ENCODE data around the gene RTTN. TPM values are rescaled to one million over a fixed set of nuclear protein-coding genes. Genes with fewer than 3 reads are reported as not detected.
"Not testable (repeated sequence)": the region's sequence is repeated elsewhere in the genome, so short reads cannot be mapped to it uniquely, and the experiment has no call there.

RTTN gene
- total RNA-seq, 1 experiment from 2014 or later, result 18.2 TPM

GRCh38 chr18:70149616-70150301 lies 55.7 kb downstream of the RTTN start:
- no peak for DNase-seq (ENCODE audit: low read depth)

GRCh38 chr18:70149156-70149555 lies 56.3 kb downstream of the RTTN start:
- DNase-seq (ENCODE audit: low read depth), result no peak

GRCh38 chr18:70148039-70148938 lies 57.2 kb downstream of the RTTN start:
- DNase-seq (ENCODE audit: low read depth), result no peak

- no peak for DNase-seq (ENCODE audit: low read depth)
Measured at GRCh38 chr18:70146174-70146573, 59.3 kb downstream of the RTTN start.

GRCh38 chr18:70142001-70142400 lies 63.5 kb downstream of the RTTN start:
- no peak for DNase-seq (ENCODE audit: low read depth)

- no peak for DNase-seq (ENCODE audit: low read depth)
Measured at GRCh38 chr18:70139138-70139537, 66.3 kb downstream of the RTTN start.

GRCh38 chr18:70135604-70136003 lies 69.9 kb downstream of the RTTN start:
- DNase-seq (ENCODE audit: low read depth), result no peak

- DNase-seq (ENCODE audit: low read depth), result peak; percentile 88
Measured at GRCh38 chr18:70132999-70133398, 72.5 kb downstream of the RTTN start.

GRCh38 chr18:70128271-70128670 lies 77.2 kb downstream of the RTTN start:
- DNase-seq (ENCODE audit: low read depth), result no peak

GRCh38 chr18:70127359-70127758 lies 78.1 kb downstream of the RTTN start:
- no peak for DNase-seq (ENCODE audit: low read depth)

- no peak for DNase-seq (ENCODE audit: low read depth)
Measured at GRCh38 chr18:70126832-70127231, 78.7 kb downstream of the RTTN start.

GRCh38 chr18:70124139-70124538 lies 81.3 kb downstream of the RTTN start:
- no peak for DNase-seq (ENCODE audit: low read depth)

GRCh38 chr18:70121842-70122241 lies 83.6 kb downstream of the RTTN start:
- no peak for DNase-seq (ENCODE audit: low read depth)

GRCh38 chr18:70116949-70117348 lies 88.5 kb downstream of the RTTN start:
- DNase-seq (ENCODE audit: low read depth), result no peak

GRCh38 chr18:70113511-70113910 lies 92.0 kb downstream of the RTTN start:
- no peak for DNase-seq (ENCODE audit: low read depth)

- DNase-seq (ENCODE audit: low read depth), result no peak
Measured at GRCh38 chr18:70110678-70111077, 94.8 kb downstream of the RTTN start.

GRCh38 chr18:70107091-70107490 lies 98.4 kb downstream of the RTTN start:
- no peak for DNase-seq (ENCODE audit: low read depth)

GRCh38 chr18:70102854-70103253 lies 102.6 kb downstream of the RTTN start:
- not testable (repeated sequence) for DNase-seq (ENCODE audit: low read depth)

- no peak for DNase-seq (ENCODE audit: low read depth)
Measured at GRCh38 chr18:70089858-70090257, 115.6 kb downstream of the RTTN start.

- DNase-seq (ENCODE audit: low read depth), result no peak
Measured at GRCh38 chr18:70086085-70086484, 119.4 kb downstream of the RTTN start.

- DNase-seq (ENCODE audit: low read depth), result no peak
Measured at GRCh38 chr18:70085641-70086040, 119.8 kb downstream of the RTTN start.

GRCh38 chr18:70082430-70082829 lies 123.1 kb downstream of the RTTN start:
- no peak for DNase-seq (ENCODE audit: low read depth)

GRCh38 chr18:70078106-70078505 lies 127.4 kb downstream of the RTTN start:
- DNase-seq (ENCODE audit: low read depth), result no peak

All from M059J (cell line).